Stimulated activated CD8-positive, alpha-beta memory T cell treated with anti-CD3 and anti-CD28 coated beads, Interleukin-12 subunit alpha, Interleukin-12 subunit beta, amount 100 ng/mL, for 24 hours (primary cell): ENCODE results near the gene RTBDN.
A peak's percentile ranks its signal among the peaks of the same experiment; 100 is the strongest.

Experiments used
- DNase-seq: peaks from one replicate; pipeline ENCODE4 v3.0.0-alpha.2; 2020; ENCODE audit errors: extremely low read depth

RTBDN gene

GRCh38 chr19:12834566-12834943, at the start of gene RTBDN:
Gene RTBDN (minus strand): TSS chr19:12834579. CDS start chr19:12829979, 4,600 bp downstream.
- no peak for DNase-seq

- no peak for DNase-seq
Measured at GRCh38 chr19:12882589-12882988, 48.2 kb upstream of the RTBDN start.

GRCh38 chr19:12881172-12881808, 46.9 kb upstream of the RTBDN start, which contains the start of gene DNASE2:
Gene DNASE2 (minus strand): TSS chr19:12881449. CDS start chr19:12881375, 74 bp downstream.
- peak; percentile 72 for DNase-seq

- no peak for DNase-seq
Measured at GRCh38 chr19:12880551-12881171, 46.3 kb upstream of the RTBDN start.

GRCh38 chr19:12875086-12875485, 40.7 kb upstream of the RTBDN start:
- DNase-seq, result no peak

GRCh38 chr19:12873891-12874745, 39.7 kb upstream of the RTBDN start:
- DNase-seq, result no peak

GRCh38 chr19:12872941-12873890, 38.8 kb upstream of the RTBDN start:
- DNase-seq, result no peak

- DNase-seq, result no peak
Measured at GRCh38 chr19:12872255-12872654, 37.9 kb upstream of the RTBDN start.

- no peak for DNase-seq
Measured at GRCh38 chr19:12871681-12872080, 37.3 kb upstream of the RTBDN start.

GRCh38 chr19:12868540-12869112, 34.2 kb upstream of the RTBDN start:
- no peak for DNase-seq

- DNase-seq, result no peak
Measured at GRCh38 chr19:12867120-12868099, 33.0 kb upstream of the RTBDN start.

GRCh38 chr19:12866416-12867119, 32.2 kb upstream of the RTBDN start:
- DNase-seq, result no peak

GRCh38 chr19:12865746-12866415, 31.5 kb upstream of the RTBDN start:
- no peak for DNase-seq

GRCh38 chr19:12864721-12865715, 30.6 kb upstream of the RTBDN start:
- no peak for DNase-seq

- no peak for DNase-seq
Measured at GRCh38 chr19:12864143-12864542, 29.8 kb upstream of the RTBDN start.

- DNase-seq, result no peak
Measured at GRCh38 chr19:12859546-12859945, 25.2 kb upstream of the RTBDN start.
